Measurements from ENCODE around the gene APP.

DNA sequence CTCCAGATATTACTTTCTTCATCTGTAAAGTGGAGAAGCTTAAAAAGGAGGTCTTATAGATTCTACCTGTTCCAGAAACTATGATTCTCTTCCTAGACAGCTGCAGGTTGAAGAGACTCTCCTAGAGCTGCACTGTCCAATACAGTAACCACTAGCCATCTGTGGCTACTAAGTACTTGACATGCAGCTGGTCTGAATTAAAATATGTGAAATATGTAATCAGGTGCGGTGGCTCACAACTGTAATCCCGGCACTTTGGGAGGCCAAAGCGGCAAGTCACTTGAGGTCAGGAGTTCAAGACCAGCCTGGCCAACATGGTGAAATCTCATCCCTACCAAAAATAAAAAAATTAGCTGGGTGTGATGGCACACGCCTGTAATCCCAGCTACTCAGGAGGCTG, 15.8 kb downstream of the APP start:
- TF ChIP-seq, protein P1, sequence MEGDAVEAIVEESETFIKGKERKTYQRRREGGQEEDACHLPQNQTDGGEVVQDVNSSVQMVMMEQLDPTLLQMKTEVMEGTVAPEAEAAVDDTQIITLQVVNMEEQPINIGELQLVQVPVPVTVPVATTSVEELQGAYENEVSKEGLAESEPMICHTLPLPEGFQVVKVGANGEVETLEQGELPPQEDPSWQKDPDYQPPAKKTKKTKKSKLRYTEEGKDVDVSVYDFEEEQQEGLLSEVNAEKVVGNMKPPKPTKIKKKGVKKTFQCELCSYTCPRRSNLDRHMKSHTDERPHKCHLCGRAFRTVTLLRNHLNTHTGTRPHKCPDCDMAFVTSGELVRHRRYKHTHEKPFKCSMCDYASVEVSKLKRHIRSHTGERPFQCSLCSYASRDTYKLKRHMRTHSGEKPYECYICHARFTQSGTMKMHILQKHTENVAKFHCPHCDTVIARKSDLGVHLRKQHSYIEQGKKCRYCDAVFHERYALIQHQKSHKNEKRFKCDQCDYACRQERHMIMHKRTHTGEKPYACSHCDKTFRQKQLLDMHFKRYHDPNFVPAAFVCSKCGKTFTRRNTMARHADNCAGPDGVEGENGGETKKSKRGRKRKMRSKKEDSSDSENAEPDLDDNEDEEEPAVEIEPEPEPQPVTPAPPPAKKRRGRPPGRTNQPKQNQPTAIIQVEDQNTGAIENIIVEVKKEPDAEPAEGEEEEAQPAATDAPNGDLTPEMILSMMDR (IDR thresholded peaks at IDR 0.05; ENCODE audit: insufficient read depth, low read length, poor library complexity, severe bottlenecking): no peak
- TF ChIP-seq EZH2phosphoT487 (conservative IDR thresholded peaks at IDR 0.05; ENCODE audit: low read length): no peak
